ENCODE data around the gene HEMK1. TPM values are rescaled to one million over a fixed set of nuclear protein-coding genes. Genes with fewer than 3 reads are reported as not detected.

The HEMK1 gene
- total RNA-seq, 2 donors from 2014 or later: 5.4 to 12.7 TPM

DNA sequence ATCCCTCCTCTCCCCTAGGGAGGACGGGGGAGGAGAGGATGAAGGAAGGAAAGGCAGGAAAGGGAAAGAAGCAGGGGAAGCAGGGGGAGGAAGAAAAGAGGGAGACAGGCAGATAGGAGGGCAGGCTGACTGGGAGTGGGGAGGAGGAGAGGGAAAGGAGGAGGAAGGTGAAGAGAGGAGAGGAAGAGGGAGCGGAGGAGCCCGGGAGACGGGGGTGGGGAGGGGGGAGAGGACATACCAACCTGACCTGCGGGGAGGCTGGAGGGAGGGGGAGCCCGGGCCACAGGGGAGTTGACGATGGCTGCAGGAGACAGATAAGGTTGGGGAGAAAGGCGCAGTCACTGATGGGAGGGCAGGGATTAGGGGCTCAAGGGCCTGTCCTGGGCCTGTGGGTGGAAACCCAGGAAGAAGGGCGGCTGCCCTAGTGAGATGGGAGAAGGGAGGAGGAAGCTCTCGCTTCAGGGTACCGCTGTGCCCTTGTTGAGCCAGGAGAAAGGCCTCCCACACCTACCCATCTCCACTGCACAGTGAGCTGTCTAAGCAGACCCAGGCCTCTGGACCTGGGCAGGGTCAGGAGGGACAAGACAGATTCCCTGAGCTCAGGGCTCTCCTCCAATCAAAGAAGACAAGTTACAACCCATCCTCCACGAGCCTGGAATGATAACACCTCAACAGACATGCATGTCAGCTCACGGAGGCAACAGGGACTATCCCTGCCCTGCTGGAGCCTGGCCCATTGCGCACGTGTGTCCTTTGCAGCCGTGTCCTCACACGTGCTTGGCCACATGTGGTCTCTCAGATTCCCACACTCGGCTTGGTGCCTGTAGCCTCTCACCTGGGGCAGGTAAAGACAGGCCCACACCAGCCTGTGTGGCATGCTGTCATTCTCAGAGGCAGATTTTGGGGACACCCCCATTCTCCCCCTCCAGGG is 29.7 kb upstream of the HEMK1 start:
- DNase-seq (ENCODE audit: low spot score) (no peak), ATAC-seq (ENCODE audit: insufficient number of reproducible peaks, low FRiP score, low read depth) (no peak)
- Histone ChIP-seq H3K9me3 (no peaks in the 10 kb centered on the region), H3K27me3 (replicated peaks; ENCODE audit: insufficient read depth) (no peaks in the 10 kb centered on the region), H3K4me1 (ENCODE audit: control insufficient read depth in 1 of 2, low read depth in 2 of 2) (no peaks in the 10 kb centered on the region), H3K36me3 (no peaks in the 10 kb centered on the region), H3K4me3 (no peak overlapping the region), H3K27ac (no peak overlapping the region)
- TF ChIP-seq, protein P1, sequence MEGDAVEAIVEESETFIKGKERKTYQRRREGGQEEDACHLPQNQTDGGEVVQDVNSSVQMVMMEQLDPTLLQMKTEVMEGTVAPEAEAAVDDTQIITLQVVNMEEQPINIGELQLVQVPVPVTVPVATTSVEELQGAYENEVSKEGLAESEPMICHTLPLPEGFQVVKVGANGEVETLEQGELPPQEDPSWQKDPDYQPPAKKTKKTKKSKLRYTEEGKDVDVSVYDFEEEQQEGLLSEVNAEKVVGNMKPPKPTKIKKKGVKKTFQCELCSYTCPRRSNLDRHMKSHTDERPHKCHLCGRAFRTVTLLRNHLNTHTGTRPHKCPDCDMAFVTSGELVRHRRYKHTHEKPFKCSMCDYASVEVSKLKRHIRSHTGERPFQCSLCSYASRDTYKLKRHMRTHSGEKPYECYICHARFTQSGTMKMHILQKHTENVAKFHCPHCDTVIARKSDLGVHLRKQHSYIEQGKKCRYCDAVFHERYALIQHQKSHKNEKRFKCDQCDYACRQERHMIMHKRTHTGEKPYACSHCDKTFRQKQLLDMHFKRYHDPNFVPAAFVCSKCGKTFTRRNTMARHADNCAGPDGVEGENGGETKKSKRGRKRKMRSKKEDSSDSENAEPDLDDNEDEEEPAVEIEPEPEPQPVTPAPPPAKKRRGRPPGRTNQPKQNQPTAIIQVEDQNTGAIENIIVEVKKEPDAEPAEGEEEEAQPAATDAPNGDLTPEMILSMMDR (IDR thresholded peaks at IDR 0.05): no peak

DNA sequence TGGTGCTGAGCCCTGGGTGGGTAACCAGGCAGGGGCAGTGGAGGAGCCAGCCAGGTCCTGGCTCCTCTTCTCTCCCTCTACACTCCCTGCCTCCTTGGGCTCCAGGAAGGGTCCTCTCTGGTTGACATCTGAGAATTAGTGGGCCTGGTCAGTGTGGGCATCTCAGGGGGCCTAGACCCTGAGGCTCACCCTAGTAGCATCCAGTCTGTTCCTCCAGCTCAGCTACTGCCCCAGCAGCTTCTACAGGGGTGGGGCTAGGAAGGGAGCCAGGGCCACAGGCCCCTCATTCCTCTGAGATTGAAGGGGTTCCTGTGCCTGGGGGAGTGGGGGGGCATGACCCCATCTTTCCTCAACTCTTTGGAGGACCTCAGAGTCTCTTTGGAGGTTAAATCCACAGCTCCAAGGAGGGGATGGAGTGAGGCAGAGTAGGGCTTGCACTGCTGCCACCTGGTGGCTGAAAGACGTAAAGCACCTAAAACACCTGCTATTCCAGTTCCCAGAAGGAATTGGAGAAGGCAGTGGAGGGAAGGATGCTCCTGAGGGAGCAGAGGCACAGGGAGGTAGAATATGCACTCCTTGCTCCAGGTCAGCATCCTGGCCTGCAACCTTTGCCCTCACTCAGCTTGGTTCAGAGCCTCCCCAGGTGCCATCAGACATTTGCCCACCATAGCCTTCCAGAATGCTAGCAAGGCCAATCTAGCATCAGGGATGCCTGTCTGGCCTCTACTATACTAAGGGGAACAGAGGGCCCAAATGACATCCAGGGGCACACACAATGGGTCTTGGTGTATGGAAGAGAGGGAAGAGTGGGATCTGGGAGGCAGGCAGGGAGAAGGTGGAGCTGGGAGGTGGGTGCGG is 26.9 kb upstream of the HEMK1 start:
- DNase-seq (ENCODE audit: low spot score) (no peak), ATAC-seq (ENCODE audit: insufficient number of reproducible peaks, low FRiP score, low read depth) (no peak)
- H3K27me3 ChIP-seq (replicated peaks; ENCODE audit: insufficient read depth): no peaks in the 10 kb centered on the region
- no peaks in the 10 kb centered on the region for H3K4me1 ChIP-seq (ENCODE audit: control insufficient read depth in 1 of 2, low read depth in 2 of 2)
- no peak overlapping the region for H3K4me3 ChIP-seq
- no peaks in the 10 kb centered on the region for H3K9me3 ChIP-seq
- H3K27ac ChIP-seq: no peak overlapping the region
- no peaks in the 10 kb centered on the region for H3K36me3 ChIP-seq
- TF ChIP-seq, protein P1 (IDR thresholded peaks at IDR 0.05): peak; percentile 91

DNA sequence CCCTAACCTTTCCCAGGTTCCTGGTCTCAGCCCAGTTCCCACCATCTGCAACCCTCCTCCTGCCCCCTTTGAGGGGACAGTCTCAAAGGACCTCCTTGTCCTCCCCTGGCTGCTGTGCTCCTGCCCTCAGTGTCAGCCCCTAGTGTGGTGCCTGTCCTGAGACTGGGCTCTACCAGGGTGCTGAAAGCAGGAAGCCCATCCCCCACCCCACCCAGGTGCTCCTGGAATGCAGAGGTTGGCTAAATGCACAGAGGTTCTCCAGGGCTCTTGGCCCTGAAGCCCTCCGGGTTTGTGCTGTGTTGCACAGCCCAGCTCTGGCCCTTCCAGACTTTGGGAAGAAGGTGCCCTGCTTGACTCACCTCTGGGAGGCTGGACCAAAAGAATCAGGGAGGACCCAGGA is 23.5 kb upstream of the HEMK1 start:
- Histone ChIP-seq H3K4me1 (ENCODE audit: control insufficient read depth in 1 of 2, low read depth in 2 of 2) (no peaks in the 10 kb centered on the region), H3K27ac (no peak overlapping the region), H3K36me3 (no peaks in the 10 kb centered on the region), H3K4me3 (no peak overlapping the region), H3K27me3 (replicated peaks; ENCODE audit: insufficient read depth) (no peaks in the 10 kb centered on the region), H3K9me3 (no peaks in the 10 kb centered on the region)
- TF ChIP-seq, protein P1 (IDR thresholded peaks at IDR 0.05): no peak
- no peak for ATAC-seq (ENCODE audit: insufficient number of reproducible peaks, low FRiP score, low read depth)
- DNase-seq (ENCODE audit: low spot score): no peak

DNA sequence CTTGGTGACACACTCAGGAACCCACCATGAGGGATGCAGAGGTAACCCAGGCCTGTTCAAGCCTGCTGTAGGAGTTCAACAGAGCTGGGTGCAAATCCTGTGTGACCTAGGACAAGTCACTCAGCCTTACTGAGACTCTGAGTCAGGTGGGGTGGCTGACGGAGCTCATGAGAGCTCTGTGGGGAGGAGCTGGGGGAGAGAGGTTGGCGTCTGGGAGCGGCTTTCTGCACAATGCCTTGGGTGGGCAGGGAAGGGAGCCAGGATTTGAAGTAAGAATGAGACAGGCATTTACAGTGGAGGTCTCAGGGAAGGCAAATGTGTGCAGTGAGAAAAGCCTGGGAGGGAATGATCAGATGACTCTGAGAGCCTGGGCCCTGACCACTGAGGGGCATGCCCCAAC is 20.1 kb upstream of the HEMK1 start:
- Histone ChIP-seq H3K4me3 (no peak overlapping the region), H3K4me1 (ENCODE audit: control insufficient read depth in 1 of 2, low read depth in 2 of 2) (no peaks in the 10 kb centered on the region), H3K9me3 (no peaks in the 10 kb centered on the region), H3K27me3 (replicated peaks; ENCODE audit: insufficient read depth) (no peaks in the 10 kb centered on the region), H3K36me3 (no peaks in the 10 kb centered on the region), H3K27ac (no peak overlapping the region)
- TF ChIP-seq, protein P1 (IDR thresholded peaks at IDR 0.05): no peak
- no peak for ATAC-seq (ENCODE audit: insufficient number of reproducible peaks, low FRiP score, low read depth)
- no peak for DNase-seq (ENCODE audit: low spot score)
